GM12873 (cell line): Measurements from ENCODE around the gene PTPN20.

Experiments
- TF ChIP-seq, protein P1 (sequence below): IDR thresholded peaks from 2 replicates; pipeline ENCODE4 v1.5.1; 2012; ENCODE audit warnings: low read depth, mild to moderate bottlenecking, moderate library complexity, low read length, control low read depth; ENCODE audit not compliant: insufficient read depth; ENCODE audit errors: missing control alignments

PTPN20 gene

DNA sequence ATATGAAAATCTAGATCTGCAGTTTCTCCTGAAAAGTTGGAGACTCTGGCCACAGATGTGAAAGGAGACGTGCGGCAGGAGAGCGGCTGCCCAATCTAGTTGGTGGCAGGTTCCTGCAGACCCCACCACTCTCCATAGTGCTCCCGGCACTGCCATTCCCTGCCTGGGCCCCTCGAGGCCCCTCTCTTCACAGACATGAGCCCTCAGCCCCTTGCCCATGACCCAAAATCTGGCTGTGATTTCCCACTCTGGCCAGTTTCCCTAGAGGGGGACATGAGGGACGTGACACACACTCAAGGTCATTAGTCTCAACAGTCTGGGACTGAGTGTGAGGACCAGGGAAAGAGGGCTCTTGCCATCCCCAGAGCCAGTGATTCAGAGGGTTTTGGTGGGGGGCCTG is 138.7 kb downstream of the PTPN20 start:
- TF ChIP-seq, protein P1, sequence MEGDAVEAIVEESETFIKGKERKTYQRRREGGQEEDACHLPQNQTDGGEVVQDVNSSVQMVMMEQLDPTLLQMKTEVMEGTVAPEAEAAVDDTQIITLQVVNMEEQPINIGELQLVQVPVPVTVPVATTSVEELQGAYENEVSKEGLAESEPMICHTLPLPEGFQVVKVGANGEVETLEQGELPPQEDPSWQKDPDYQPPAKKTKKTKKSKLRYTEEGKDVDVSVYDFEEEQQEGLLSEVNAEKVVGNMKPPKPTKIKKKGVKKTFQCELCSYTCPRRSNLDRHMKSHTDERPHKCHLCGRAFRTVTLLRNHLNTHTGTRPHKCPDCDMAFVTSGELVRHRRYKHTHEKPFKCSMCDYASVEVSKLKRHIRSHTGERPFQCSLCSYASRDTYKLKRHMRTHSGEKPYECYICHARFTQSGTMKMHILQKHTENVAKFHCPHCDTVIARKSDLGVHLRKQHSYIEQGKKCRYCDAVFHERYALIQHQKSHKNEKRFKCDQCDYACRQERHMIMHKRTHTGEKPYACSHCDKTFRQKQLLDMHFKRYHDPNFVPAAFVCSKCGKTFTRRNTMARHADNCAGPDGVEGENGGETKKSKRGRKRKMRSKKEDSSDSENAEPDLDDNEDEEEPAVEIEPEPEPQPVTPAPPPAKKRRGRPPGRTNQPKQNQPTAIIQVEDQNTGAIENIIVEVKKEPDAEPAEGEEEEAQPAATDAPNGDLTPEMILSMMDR = no peak

DNA sequence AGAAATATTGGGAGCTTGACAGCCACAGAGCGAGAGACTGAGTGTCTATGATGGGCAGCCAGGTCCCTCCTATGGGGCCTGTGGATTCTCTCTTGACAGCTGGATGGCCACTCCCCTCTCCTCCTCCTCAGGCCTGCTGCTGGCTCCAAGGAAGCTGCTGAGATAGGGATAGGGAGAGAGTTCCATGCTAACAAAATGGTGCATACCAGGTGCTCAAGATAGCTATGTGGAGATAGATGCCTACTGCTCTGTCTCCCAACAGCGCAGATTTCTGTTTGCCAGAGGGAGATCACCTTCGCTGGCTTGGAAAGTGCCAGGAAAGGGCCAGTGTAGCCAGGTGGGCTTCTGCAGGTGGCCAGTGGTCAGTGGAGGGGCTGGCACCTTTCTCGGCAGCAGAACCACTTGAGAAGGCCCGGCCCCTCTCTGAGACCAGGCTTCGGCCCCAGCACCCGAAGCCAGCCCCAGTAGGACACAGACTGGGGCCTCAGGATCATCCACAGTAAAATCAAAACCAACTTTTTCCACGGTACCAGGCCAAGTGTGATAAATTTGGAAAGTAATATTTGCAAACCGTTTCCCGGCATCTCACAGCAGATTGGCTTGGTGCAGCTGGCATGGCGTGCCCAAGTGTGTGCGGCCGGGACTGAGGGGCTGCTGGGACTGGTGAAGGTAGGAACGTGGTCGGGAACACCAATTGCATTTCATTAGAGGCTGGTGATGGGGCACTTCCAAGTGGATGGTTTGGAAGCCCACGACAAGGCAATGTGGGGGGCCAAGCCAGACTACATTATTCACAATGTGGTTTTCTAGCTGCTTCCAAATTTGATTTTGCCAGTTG is 139.6 kb downstream of the PTPN20 start:
- TF ChIP-seq, protein P1 = no peak

DNA sequence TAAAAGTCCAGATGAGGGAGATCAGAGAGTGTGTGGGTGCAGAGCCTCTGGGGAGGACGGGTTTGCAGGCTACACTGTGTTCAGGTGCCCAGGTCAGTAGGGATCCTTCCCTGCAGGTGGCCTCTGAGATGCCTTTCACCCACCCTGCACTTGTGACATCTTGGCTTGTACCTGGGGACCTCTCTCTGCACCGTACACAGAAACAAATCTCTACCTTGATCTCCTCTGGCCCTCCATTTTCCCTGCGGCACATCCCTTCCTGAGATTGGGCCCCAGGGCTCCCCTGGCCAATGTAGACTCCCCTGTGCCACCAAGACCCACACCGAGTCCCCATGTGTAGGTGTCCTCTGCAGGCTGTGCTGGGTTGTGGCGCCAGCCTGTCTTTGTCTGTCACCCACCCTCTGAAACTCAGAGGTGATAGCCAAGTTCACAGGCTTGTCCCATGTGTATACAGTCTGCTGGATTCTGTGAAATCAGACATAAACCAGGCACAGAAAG is 140.6 kb downstream of the PTPN20 start:
- TF ChIP-seq, protein P1 = no peak
